Fibroblast of the conjunctiva (primary cell): Measurements from ENCODE around the gene TLE2.
A peak's percentile ranks its signal among the peaks of the same experiment; 100 is the strongest.
"Not testable (repeated sequence)": the region's sequence is repeated elsewhere in the genome, so short reads cannot be mapped to it uniquely, and the experiment has no call there.

Experiments used
- DNase-seq: peaks from one replicate; pipeline ENCODE4 v3.0.0-alpha.2; 2010; ENCODE audit warnings: low read depth

The TLE2 gene

GRCh38 chr19:2983351-2984214 is 45.5 kb downstream of the TLE2 start:
- DNase-seq: peak; percentile 59

GRCh38 chr19:2982983-2983350 is 46.1 kb downstream of the TLE2 start:
- peak; percentile 95 for DNase-seq

- no peak for DNase-seq
Measured at GRCh38 chr19:2982561-2982960, 46.5 kb downstream of the TLE2 start.

GRCh38 chr19:2981898-2982297 is 47.2 kb downstream of the TLE2 start:
- DNase-seq: no peak

GRCh38 chr19:2978772-2979171 is 50.3 kb downstream of the TLE2 start:
- no peak for DNase-seq

GRCh38 chr19:2978166-2978767 is 50.8 kb downstream of the TLE2 start:
- no peak for DNase-seq

- no peak for DNase-seq
Measured at GRCh38 chr19:2977746-2978138, 51.3 kb downstream of the TLE2 start.

GRCh38 chr19:2977001-2977745 is 51.9 kb downstream of the TLE2 start, which contains the start of gene TLE6:
TSS of gene TLE6 (plus strand) at chr19:2977564. CDS start at chr19:2978234, 670 bp downstream.
- DNase-seq: peak; percentile 89

- DNase-seq: no peak
Measured at GRCh38 chr19:2976609-2977000, 52.5 kb downstream of the TLE2 start.

- no peak for DNase-seq
Measured at GRCh38 chr19:2974342-2975041, 54.6 kb downstream of the TLE2 start.

- no peak for DNase-seq
Measured at GRCh38 chr19:2973229-2973628, 55.9 kb downstream of the TLE2 start.

GRCh38 chr19:2970201-2970835 is 58.8 kb downstream of the TLE2 start:
- peak; percentile 72 for DNase-seq

GRCh38 chr19:2969104-2969504 is 60.0 kb downstream of the TLE2 start:
- DNase-seq: no peak

GRCh38 chr19:2967972-2968371 is 61.1 kb downstream of the TLE2 start:
- DNase-seq: no peak

- no peak for DNase-seq
Measured at GRCh38 chr19:2964874-2965273, 64.2 kb downstream of the TLE2 start.

- DNase-seq: not testable (repeated sequence)
Measured at GRCh38 chr19:2963631-2964030, 65.4 kb downstream of the TLE2 start.

- no peak for DNase-seq
Measured at GRCh38 chr19:2963122-2963521, 66.0 kb downstream of the TLE2 start.

GRCh38 chr19:2962018-2962670 is 66.9 kb downstream of the TLE2 start:
- peak; percentile 84 for DNase-seq

- no peak for DNase-seq
Measured at GRCh38 chr19:2960120-2960519, 69.0 kb downstream of the TLE2 start.

GRCh38 chr19:2957160-2957559 is 71.9 kb downstream of the TLE2 start:
- DNase-seq: no peak

GRCh38 chr19:2952953-2953481 is 76.1 kb downstream of the TLE2 start:
- DNase-seq: no peak
